WTC11 (cell line): Measurements from ENCODE around the gene PRKAG2. TPM values are rescaled to one million over a fixed set of nuclear protein-coding genes. Genes with fewer than 3 reads are reported as not detected.

Experiments used
- ATAC-seq: fragments of 200-7000 bp; cut with Tn5 transposase; 2 replicates; pipeline ENCODE4 v1.10.0; 2021; ENCODE audit warnings: mild to moderate bottlenecking, moderate library complexity
- CTCF ChIA-PET: fragments of 300-600 bp; sonication (Branson Sonifier 250); formaldehyde crosslinking; loops from one replicate; lab custom pipeline; 2021; ENCODE audit warnings: antibody characterized with exemption; lab: Charles Lee
- POLR2A ChIA-PET: fragments of 350-600 bp; sonication (Branson Sonifier 250); formaldehyde crosslinking; loops from one replicate; lab custom pipeline; 2021; ENCODE audit warnings: antibody characterized with exemption; lab: Charles Lee
- DNase-seq: peaks from one replicate; pipeline ENCODE4 v3.0.0; 2021; ENCODE audit warnings: low spot score
- H3K27ac Mint-ChIP-seq: 2 replicates; pipeline ENCODE4 v1.8.0; 2021; ENCODE audit warnings: mixed read lengths
- H3K27me3 Mint-ChIP-seq: 2 replicates; pipeline ENCODE4 v1.8.0; 2021; ENCODE audit warnings: low read depth, mild to moderate bottlenecking, moderate library complexity, mixed read lengths
- H3K36me3 Mint-ChIP-seq: 2 replicates; pipeline ENCODE4 v1.8.0; 2021; ENCODE audit warnings: mixed read lengths
- H3K4me1 Mint-ChIP-seq: 2 replicates; pipeline ENCODE4 v1.8.0; 2022; ENCODE audit warnings: mixed read lengths
- H3K4me3 Mint-ChIP-seq: 2 replicates; pipeline ENCODE4 v1.8.0; 2021; ENCODE audit warnings: mild to moderate bottlenecking, moderate library complexity, mixed read lengths
- H3K9me3 Mint-ChIP-seq: 2 replicates; pipeline ENCODE4 v1.8.0; 2021; ENCODE audit warnings: mixed read lengths
- ATF6 ChIP-seq: sonication (generic); formaldehyde crosslinking; IDR thresholded peaks from 2 replicates; pipeline ENCODE4 v1.8.1; 2023; ENCODE audit warnings: mild to moderate bottlenecking, missing genetic modification reagents
- EMX1 ChIP-seq: fragments of 250-450 bp; sonication (Bioruptor Pico); IDR thresholded peaks from 2 replicates; pipeline ENCODE4 v1.8.0; 2021; ENCODE audit warnings: mild to moderate bottlenecking
- FOXK1 ChIP-seq: sonication (generic); formaldehyde crosslinking; IDR thresholded peaks from 2 replicates; pipeline ENCODE4 v1.8.0; 2022; ENCODE audit warnings: mild to moderate bottlenecking, moderate library complexity, missing genetic modification reagents
- JUN ChIP-seq: sonication (generic); formaldehyde crosslinking; IDR thresholded peaks from 2 replicates; pipeline ENCODE4 v1.8.0; 2023; ENCODE audit warnings: mild to moderate bottlenecking, missing genetic modification reagents
- MAX ChIP-seq: sonication (generic); formaldehyde crosslinking; IDR thresholded peaks from 2 replicates; pipeline ENCODE4 v1.8.0; 2022; ENCODE audit warnings: mild to moderate bottlenecking, missing genetic modification reagents
- NFATC4 ChIP-seq: fragments of 250-450 bp; sonication (Bioruptor Pico); IDR thresholded peaks from 2 replicates; pipeline ENCODE4 v1.9.0; 2021; ENCODE audit warnings: mild to moderate bottlenecking
- NR2C2 ChIP-seq: sonication (generic); formaldehyde crosslinking; IDR thresholded peaks from 2 replicates; pipeline ENCODE4 v1.8.0; 2022; ENCODE audit warnings: mild to moderate bottlenecking, missing genetic modification reagents
- OVOL2 ChIP-seq: fragments of 250-450 bp; sonication (Bioruptor Pico); IDR thresholded peaks from 2 replicates; pipeline ENCODE4 v1.9.0; 2021; ENCODE audit warnings: mild to moderate bottlenecking, borderline replicate concordance
- STAT6 ChIP-seq: sonication (generic); formaldehyde crosslinking; conservative IDR thresholded peaks from 2 replicates; pipeline ENCODE4 v1.8.1; 2023; ENCODE audit warnings: mild to moderate bottlenecking, low read depth, missing genetic modification reagents, moderate library complexity
- TCF7 ChIP-seq: sonication (generic); formaldehyde crosslinking; IDR thresholded peaks from 2 replicates; pipeline ENCODE4 v1.8.0; 2022; ENCODE audit warnings: mild to moderate bottlenecking, low read depth, missing genetic modification reagents, moderate library complexity
- ZNF121 ChIP-seq: sonication (generic); formaldehyde crosslinking; IDR thresholded peaks from 2 replicates; pipeline ENCODE4 v1.8.0; 2023; ENCODE audit warnings: missing genetic modification reagents
- ZNF138 ChIP-seq: sonication (generic); formaldehyde crosslinking; conservative IDR thresholded peaks from 2 replicates; pipeline ENCODE4 v1.8.1; 2022; ENCODE audit warnings: mild to moderate bottlenecking, moderate library complexity, missing genetic modification reagents
- ZNF671 ChIP-seq: fragments of 250-450 bp; sonication (Bioruptor Pico); IDR thresholded peaks from 2 replicates; pipeline ENCODE4 v1.8.0; 2021; ENCODE audit warnings: mild to moderate bottlenecking
- total RNA-seq: library from RNA; stranded (reverse); gene quantifications from 3 replicates; pipeline ENCODE4 v1.2.3, GENCODE V29; 2021
- TF ChIP-seq, protein P1 (sequence below): sonication (generic); formaldehyde crosslinking; IDR thresholded peaks from 2 replicates; pipeline ENCODE4 v1.8.1; 2023; ENCODE audit warnings: mild to moderate bottlenecking, missing genetic modification reagents, borderline replicate concordance
- TF ChIP-seq, protein P2 (sequence below): sonication (generic); formaldehyde crosslinking; IDR thresholded peaks from 2 replicates; pipeline ENCODE4 v1.8.1; 2022; ENCODE audit warnings: low read depth, mild to moderate bottlenecking, moderate library complexity, missing genetic modification reagents, borderline replicate concordance
- TF ChIP-seq, protein P3 (sequence below): fragments of 250-450 bp; sonication (Bioruptor Pico); conservative IDR thresholded peaks from 2 replicates; pipeline ENCODE4 v1.9.0; 2021; ENCODE audit warnings: mild to moderate bottlenecking
- TF ChIP-seq, protein P4 (sequence below): sonication (generic); formaldehyde crosslinking; IDR thresholded peaks from 2 replicates; pipeline ENCODE4 v1.8.1; 2023; ENCODE audit warnings: mild to moderate bottlenecking, missing genetic modification reagents

Gene PRKAG2
- total RNA-seq, 1 experiment from 2014 or later = 20.3 TPM

DNA sequence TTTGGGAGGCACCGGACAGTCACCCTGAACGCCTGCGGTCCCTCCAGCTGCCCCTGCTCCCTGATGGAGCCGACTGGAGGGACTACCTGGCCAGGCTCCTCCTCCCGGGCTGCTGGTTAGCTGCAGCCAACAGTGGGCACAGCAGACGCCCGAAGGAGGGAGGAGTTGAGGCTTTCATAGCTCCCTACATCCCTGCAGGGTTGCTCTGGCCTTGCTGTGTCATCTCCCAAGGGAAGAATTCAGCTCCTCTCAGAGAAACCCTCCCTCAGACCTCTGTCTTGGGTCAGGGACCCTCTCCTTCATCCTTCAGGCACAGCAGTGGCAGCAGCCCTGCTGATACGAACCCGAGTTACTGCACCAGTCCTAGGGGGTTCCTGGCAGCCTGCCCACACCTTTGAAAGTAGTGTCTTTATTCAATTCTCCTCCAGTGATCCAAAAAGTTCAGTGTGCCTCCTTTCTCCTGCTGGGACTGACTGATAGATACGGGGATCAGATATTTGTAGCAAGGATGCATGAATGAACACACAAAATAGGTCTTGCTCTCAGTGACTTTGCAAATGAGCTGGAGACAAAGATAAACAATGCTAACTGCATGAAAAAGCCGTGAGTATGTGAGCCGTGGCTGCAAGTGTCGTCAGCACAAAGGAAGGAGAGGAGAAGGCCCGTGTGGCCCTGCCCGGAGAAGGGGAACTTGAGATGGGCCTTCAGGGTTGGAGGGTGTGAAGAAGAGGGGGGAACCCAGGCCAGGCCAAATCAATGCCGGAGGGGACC lies 136.6 kb downstream of the PRKAG2 start:
- Mint-ChIP-seq H3K27ac (no peak overlapping the region), H3K4me1 (peaks cover 26% of the 10 kb centered on the region), H3K4me3 (no peak overlapping the region), H3K9me3 (peaks cover 16% of the 10 kb centered on the region), H3K36me3 (peaks cover 15% of the 10 kb centered on the region), H3K27me3 (no peaks in the 10 kb centered on the region; the same call in 1 of the 2 replicates)
- ChIA-PET CTCF (interaction anchor here (1.0 to 1.4 kb wide), 3 partner anchors 19 to 43 kb away, joined by 3 to 5 read pairs (median 4); no protein-coding TSS in a partner anchor), POLR2A (no interaction called here)
- TF ChIP-seq, protein P1, sequence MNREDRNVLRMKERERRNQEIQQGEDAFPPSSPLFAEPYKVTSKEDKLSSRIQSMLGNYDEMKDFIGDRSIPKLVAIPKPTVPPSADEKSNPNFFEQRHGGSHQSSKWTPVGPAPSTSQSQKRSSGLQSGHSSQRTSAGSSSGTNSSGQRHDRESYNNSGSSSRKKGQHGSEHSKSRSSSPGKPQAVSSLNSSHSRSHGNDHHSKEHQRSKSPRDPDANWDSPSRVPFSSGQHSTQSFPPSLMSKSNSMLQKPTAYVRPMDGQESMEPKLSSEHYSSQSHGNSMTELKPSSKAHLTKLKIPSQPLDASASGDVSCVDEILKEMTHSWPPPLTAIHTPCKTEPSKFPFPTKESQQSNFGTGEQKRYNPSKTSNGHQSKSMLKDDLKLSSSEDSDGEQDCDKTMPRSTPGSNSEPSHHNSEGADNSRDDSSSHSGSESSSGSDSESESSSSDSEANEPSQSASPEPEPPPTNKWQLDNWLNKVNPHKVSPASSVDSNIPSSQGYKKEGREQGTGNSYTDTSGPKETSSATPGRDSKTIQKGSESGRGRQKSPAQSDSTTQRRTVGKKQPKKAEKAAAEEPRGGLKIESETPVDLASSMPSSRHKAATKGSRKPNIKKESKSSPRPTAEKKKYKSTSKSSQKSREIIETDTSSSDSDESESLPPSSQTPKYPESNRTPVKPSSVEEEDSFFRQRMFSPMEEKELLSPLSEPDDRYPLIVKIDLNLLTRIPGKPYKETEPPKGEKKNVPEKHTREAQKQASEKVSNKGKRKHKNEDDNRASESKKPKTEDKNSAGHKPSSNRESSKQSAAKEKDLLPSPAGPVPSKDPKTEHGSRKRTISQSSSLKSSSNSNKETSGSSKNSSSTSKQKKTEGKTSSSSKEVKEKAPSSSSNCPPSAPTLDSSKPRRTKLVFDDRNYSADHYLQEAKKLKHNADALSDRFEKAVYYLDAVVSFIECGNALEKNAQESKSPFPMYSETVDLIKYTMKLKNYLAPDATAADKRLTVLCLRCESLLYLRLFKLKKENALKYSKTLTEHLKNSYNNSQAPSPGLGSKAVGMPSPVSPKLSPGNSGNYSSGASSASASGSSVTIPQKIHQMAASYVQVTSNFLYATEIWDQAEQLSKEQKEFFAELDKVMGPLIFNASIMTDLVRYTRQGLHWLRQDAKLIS (CRISPR knock-in tag) = no peak
- TF ChIP-seq JUN (no peak), FOXK1 (CRISPR knock-in tag) (no peak), ZNF138 (no peak), OVOL2 (CRISPR knock-in tag) (no peak), ZNF121 (CRISPR knock-in tag) (no peak), TCF7 (CRISPR knock-in tag) (no peak), ZNF671 (CRISPR knock-in tag) (no peak), EMX1 (CRISPR knock-in tag) (no peak), ATF6 (no peak), MAX (no peak), NR2C2 (no peak), NFATC4 (CRISPR knock-in tag) (no peak), STAT6 (CRISPR knock-in tag) (no peak)
- TF ChIP-seq, protein P2, sequence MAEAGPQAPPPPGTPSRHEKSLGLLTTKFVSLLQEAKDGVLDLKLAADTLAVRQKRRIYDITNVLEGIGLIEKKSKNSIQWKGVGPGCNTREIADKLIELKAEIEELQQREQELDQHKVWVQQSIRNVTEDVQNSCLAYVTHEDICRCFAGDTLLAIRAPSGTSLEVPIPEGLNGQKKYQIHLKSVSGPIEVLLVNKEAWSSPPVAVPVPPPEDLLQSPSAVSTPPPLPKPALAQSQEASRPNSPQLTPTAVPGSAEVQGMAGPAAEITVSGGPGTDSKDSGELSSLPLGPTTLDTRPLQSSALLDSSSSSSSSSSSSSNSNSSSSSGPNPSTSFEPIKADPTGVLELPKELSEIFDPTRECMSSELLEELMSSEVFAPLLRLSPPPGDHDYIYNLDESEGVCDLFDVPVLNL (CRISPR knock-in tag) = no peak
- TF ChIP-seq, protein P3, sequence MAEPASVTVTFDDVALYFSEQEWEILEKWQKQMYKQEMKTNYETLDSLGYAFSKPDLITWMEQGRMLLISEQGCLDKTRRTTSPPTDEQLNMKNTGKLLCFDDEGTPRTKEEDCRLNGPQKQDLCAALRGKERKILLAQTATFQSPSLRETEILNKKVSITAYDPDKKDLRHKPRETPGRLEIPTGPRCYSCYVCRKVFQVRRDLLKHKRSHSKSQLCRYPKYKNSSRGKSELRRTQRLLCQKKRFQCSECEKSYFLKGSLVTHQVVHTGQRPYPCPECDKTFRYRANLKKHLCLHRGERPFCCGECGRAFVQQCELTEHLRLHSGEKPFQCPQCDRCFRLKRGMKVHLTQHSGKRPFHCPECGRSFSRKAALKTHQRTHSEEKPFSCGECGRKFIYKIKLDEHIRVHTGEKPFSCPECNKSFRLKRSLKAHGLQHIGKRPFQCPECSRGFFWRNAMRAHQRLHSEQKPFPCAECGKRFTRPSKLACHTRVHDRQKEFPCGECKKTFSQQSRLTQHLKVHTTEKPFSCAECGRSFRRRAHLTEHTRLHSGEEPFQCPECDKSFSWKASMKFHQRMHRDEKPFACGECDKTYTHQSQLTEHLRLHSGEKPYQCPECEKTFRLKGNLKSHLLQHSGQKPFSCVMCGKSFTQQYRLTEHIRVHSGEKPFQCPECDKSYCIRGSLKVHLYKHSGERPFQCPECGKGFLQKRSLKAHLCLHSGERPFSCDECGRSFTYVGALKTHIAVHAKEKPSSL (CRISPR knock-in tag) = no peak
- TF ChIP-seq, protein P4, sequence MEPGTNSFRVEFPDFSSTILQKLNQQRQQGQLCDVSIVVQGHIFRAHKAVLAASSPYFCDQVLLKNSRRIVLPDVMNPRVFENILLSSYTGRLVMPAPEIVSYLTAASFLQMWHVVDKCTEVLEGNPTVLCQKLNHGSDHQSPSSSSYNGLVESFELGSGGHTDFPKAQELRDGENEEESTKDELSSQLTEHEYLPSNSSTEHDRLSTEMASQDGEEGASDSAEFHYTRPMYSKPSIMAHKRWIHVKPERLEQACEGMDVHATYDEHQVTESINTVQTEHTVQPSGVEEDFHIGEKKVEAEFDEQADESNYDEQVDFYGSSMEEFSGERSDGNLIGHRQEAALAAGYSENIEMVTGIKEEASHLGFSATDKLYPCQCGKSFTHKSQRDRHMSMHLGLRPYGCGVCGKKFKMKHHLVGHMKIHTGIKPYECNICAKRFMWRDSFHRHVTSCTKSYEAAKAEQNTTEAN (CRISPR knock-in tag) = no peak
- ATAC-seq = no peak
- DNase-seq = no peak
